Coronary artery (tissue), 2 donors: ENCODE measurements around the gene SPN.

Experiments
- DNase-seq: peaks from one replicate; pipeline ENCODE4 v3.0.0-alpha.2; 2017; ENCODE audit warnings: low spot score
- H3K27ac ChIP-seq, 2 donors: fragments of 200-600 bp; sonication (generic); one replicate each; pipeline ENCODE4 v1.5.1; 2016 to 2019
- H3K4me3 ChIP-seq: fragments of 200-600 bp; sonication (generic); 2 replicates; pipeline ENCODE4 v1.5.1; 2016; ENCODE audit warnings: mild to moderate bottlenecking, moderate library complexity
- TF ChIP-seq, protein P1 (sequence below): fragments of 200-600 bp; sonication (generic); IDR thresholded peaks from one replicate; pipeline ENCODE4 v1.5.1; 2019; ENCODE audit warnings: antibody characterized with exemption

The SPN gene

DNA sequence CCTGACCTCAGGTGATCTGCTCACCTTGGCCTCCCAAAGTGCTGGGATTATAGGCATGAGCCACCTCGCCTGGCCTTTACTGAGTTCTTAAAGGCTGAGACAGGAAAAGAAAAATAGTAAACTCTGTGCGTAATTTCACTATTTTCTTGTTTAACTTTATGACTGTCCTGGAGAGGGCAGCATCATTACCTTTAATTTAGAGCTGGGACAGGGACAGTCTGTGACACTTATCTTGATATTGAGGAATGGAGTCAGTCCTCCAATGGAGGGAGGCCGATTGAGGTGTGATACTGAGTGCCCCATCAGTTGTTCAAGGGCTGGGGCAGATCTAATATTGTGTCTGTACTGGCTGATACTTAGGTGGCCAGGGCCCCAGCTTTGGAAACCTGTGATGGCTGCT lies 21.5 kb upstream of the SPN start:
- no peak for DNase-seq
- no peak overlapping the region for H3K4me3 ChIP-seq
- TF ChIP-seq, protein P1, sequence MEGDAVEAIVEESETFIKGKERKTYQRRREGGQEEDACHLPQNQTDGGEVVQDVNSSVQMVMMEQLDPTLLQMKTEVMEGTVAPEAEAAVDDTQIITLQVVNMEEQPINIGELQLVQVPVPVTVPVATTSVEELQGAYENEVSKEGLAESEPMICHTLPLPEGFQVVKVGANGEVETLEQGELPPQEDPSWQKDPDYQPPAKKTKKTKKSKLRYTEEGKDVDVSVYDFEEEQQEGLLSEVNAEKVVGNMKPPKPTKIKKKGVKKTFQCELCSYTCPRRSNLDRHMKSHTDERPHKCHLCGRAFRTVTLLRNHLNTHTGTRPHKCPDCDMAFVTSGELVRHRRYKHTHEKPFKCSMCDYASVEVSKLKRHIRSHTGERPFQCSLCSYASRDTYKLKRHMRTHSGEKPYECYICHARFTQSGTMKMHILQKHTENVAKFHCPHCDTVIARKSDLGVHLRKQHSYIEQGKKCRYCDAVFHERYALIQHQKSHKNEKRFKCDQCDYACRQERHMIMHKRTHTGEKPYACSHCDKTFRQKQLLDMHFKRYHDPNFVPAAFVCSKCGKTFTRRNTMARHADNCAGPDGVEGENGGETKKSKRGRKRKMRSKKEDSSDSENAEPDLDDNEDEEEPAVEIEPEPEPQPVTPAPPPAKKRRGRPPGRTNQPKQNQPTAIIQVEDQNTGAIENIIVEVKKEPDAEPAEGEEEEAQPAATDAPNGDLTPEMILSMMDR = no peak
- H3K27ac ChIP-seq = no peak overlapping the region

DNA sequence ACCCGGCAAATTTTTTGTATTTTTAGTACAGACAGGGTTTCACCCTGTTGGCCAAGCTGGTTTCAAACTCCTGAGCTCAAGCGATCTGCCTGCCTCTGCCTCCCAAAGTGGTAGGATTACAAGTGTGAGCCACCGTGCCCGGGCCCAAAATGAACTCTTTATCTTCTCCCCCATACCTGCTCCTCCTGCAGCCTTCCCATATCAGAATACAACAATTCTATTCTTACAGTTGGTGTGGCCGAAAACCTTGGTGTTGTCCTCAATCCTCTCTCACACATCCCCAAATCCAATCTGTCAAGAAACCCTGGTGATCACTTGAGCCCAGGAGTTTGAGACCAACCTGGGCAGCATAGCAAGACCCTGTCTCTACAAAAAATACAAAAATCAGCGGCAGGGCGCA lies 19.5 kb upstream of the SPN start:
- TF ChIP-seq, protein P1 = no peak
- no peak overlapping the region for H3K27ac ChIP-seq
- DNase-seq = no peak

DNA sequence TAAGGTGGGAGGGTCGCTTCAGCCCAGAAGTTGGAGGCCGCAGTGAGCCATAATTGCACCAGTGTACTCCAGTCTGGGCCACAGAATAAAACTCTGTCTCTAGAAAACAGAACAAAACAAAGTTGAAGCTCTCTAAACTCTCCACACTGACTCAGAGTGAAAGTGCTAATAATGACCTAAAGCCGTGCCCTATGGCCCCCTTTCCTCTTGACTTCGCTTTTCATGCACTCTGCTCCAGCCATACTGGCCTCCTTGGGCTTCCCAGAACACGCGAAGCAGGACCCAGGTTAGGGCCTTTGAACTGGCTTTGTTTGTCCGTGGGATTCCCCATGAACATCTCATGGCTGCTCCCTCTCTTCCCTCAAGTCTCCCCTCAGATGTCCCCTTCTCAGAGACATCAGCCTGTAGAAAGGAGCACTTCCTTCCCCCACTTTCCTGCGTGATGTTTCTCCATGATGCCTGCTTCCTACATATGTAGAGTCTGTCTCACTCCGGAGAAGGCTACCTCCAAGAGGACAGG lies 18.6 kb upstream of the SPN start:
- TF ChIP-seq, protein P1 = no peak
- H3K27ac ChIP-seq = no peak overlapping the region
- no peak for DNase-seq
- H3K4me3 ChIP-seq = no peak overlapping the region

More for the DNA sequence above, 19.5 kb upstream of the SPN start:
- no peak overlapping the region for H3K4me3 ChIP-seq

DNA sequence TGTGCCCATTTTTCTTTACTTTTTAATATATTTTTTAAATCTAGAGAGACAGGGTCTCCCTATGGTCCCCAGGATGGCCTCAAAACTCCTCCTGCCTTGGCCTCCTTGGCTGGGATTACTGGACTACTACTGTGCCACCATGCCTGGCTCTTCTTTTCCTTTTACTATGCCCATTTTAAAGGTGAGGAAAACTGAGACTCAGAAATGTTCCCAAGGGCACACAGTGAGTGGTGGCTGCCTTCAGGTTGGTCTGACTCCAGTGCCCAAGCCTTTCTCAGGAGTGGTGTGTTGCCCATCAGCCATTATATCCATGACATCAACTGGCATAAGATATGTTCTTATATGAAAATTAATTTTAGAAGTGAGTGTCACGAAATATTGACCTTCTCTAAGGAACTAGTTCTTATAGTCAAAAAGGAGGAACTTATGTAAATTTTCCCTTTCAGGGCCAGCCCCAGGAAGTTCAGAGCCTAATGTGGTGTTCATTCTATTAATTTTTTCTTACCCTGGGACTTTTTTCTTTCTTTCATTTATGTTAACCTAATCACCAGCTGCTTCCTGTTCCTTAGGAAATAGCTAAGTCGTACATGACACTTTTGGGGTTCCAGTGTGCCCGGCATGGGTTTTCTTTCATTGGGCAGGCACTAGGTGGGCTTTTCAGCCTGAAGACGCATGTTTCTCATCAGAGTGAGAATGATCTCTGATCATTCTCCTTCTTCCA lies 17.9 kb upstream of the SPN start:
- no peak overlapping the region for H3K27ac ChIP-seq
- H3K4me3 ChIP-seq = no peak overlapping the region
- TF ChIP-seq, protein P1 = no peak
- no peak for DNase-seq

DNA sequence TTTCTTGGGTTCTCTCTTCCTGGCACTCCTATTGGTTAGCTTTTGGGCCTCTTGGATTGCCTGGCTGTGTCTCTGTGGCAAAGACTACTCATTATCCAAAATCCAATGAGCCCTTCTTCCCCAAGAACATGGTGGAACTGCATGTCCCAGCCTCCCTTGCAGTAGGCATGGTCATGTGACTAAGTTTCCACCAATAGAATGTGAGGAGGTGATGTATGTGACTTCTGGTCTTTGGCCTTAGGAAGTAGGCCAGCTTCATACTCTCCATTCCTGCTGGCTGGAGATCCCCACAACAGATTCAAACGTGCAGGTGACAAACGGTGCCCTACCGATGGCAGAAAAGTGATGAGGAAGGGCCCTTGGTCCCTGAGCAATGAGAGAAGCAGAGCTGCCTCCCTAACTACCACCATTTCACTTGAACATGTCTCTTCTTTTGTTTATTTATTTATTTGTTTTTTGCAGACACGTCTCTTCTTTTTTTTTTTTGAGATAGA lies 17.3 kb upstream of the SPN start:
- Histone ChIP-seq H3K27ac (no peak overlapping the region), H3K4me3 (no peak overlapping the region)
- TF ChIP-seq, protein P1 = no peak
- no peak for DNase-seq

DNA sequence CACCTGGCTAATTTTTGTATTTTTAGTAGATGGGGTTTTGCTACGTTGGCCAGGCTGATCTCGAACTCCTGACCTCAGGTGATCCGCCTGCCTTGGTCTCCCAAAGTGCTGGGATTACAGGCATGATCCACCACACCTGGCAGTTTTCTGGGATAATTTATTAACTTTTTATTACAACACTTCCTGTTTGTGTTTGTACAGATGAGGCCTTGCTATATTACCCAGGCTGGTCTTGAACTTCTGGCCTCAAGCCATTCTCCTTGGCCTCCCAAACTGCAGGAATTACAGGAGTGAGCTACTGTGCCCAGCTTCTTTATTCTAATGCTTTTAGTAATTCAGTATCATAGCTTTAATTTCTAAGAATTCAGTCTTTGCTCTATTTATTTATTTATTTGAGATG lies 16.1 kb upstream of the SPN start:
- DNase-seq = no peak
- Histone ChIP-seq H3K4me3 (no peak overlapping the region), H3K27ac (no peak overlapping the region)
- TF ChIP-seq, protein P1 = no peak
